Erythroblast (primary cell): ENCODE measurements around the gene HTR1E.

ENCODE experiments used
- GATA1 ChIP-seq: IDR thresholded peaks from 2 replicates; pipeline ENCODE4 v1.6.1; 2011; ENCODE audit warnings: low read depth, mild to moderate bottlenecking, control low read depth, low read length, moderate library complexity
- POLR2A ChIP-seq: IDR thresholded peaks from 2 replicates; pipeline ENCODE4 v1.6.1; 2011; ENCODE audit warnings: mild to moderate bottlenecking, low read length

- TF ChIP-seq POLR2A (no peak), GATA1 (no peak)
Measured at GRCh38 chr6:87029711-87030314, 92.5 kb downstream of the HTR1E start.
